Left renal pelvis (tissue), 4 donors: Measurements from ENCODE around the gene PLAC8. TPM values are rescaled to one million over a fixed set of nuclear protein-coding genes. Genes with fewer than 3 reads are reported as not detected.
"Not testable (repeated sequence)": the region's sequence is repeated elsewhere in the genome, so short reads cannot be mapped to it uniquely, and the experiment has no call there.

Experiments
- DNase-seq, 4 donors: peaks; one replicate each; pipeline ENCODE4 v3.0.0-alpha.2; 2013; ENCODE audit warnings: low read depth in 4 of 4, low spot score in 3 of 4
- polyA plus RNA-seq, 4 donors: library from polyadenylated mRNA; unstranded; fragments of 120-200 nt; gene quantifications; one replicate each; pipeline ENCODE4 v1.2.1, GENCODE V29; 2013; ENCODE audit not compliant: insufficient read length in 4 of 4

The PLAC8 gene
- polyA plus RNA-seq, 4 donors, result 1.9 to 3.3 (median 2.9) TPM

DNA sequence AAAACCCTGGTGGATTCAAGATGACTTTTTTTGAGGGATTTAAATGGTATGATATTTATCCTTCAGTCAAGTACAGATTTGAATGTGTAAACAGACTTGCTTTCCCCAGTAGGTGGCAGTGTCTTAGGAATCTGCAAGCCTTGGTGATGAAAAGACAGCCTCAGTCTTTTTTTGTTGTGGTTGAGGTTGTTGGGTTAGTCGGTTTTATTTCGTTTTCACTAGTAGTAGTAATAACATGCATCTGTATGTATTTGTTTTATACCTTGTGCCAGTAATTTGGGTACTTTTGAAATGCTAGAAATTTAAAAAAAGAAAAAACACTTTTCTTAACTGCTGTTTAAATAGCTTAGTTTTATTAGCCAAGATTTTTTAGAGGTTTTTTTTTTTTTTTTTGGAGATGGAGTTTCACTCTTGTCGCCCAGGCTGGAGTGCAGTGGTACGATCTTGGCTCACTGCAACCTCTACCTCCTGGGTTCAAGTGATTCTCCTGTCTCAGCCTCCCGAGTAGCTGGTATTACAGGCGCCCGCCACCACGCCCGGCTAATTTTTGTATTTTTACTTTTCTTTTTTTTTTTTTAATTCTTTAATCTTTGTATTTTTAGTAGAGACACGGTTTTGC lies 40.3 kb downstream of the PLAC8 start:
- peak in 3 of 4 donors; percentile 9 to 22 (median 12) for DNase-seq

GRCh38 chr4:83071116-83071515 lies 43.4 kb downstream of the PLAC8 start:
- DNase-seq, result no peak

DNA sequence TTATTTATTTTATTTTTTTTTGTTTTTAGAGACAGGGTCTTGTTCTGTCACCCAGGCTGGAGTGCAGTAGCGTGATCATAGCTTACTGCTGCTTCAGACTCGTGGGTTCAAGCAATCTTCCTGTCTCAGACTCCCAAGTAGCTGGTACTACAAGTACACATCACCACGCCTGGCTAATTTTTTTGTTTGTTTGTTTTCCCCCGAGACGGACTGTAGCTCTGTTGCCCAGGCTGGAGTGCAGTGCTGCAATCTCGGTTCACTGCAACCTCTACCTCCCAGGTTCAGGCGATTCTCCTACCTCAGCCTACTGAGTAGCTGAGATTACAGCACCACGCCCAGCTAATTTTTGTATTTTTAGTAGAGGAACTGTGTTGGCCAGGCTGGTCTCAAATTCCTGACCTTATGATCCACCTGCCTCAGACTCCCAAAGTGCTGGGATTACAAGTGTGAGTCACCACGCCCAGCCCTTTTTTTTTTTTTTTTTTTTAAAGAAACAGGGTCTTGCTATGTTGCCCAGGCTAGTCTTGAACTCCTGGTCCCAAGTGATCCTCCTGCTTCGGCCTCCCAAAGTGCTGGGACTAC lies 47.4 kb downstream of the PLAC8 start:
- DNase-seq, result no peak

DNA sequence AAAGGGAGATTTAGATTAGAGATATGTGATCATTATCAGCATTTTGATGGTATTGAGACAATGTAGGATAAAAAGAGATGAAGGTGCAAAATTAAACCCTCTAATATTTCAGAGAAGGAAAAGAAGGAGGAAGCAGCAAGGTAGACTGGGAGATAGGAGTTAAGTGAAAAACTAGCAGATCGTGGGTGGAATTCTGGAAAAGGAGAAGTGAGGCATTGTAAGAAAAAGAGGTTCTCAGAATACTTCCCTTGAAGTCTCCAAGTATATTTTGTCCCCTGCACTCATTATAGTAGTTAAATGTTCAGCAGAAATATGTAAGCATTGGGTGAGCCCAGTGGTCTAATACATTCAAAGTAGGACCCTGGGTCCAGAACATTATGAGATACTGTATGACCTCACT lies 49.3 kb downstream of the PLAC8 start:
- DNase-seq, result no peak

GRCh38 chr4:83062739-83063138 lies 51.8 kb downstream of the PLAC8 start:
- no peak for DNase-seq

GRCh38 chr4:83054928-83055327 lies 59.6 kb downstream of the PLAC8 start:
- DNase-seq, result no peak

GRCh38 chr4:83048781-83049180 lies 65.7 kb downstream of the PLAC8 start:
- not testable (repeated sequence) for DNase-seq

DNA sequence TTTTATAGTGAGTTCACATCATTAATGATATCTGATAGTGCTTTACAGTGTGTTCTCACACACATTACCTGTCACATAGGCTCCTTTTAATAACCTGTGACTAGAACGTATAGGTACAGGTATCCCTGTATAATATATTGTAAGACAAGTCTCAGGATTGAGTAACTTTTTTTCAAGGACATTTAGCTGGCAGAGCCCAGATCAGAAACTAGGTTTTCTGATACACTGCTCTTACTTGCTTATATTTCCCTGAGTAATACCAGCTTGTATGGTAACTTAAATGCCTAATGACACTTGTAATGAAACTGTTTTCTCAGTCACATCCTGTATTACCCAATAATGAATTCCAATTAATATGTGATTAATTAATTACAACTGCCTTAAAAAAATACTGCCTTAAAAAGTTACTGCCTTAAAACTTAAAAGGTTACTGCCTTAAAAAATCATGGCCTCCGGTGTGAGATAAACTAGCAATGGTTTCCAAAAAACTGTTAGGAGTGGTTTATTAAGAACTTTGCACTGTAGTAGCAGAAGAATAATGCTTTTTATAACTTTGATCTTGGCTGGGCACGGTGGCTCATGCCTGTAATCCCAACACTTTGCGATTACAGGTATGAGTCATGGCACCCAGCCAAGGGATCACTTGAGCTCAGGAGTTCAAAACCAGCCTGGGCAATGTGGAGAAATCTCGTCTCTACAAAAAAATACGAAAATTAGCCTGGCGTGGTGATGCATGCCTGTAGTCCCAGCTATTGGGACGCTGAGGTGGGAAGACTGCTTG lies 67.6 kb downstream of the PLAC8 start:
- no peak for DNase-seq

- no peak for DNase-seq
Measured at GRCh38 chr4:83043801-83044407, 70.6 kb downstream of the PLAC8 start.

DNA sequence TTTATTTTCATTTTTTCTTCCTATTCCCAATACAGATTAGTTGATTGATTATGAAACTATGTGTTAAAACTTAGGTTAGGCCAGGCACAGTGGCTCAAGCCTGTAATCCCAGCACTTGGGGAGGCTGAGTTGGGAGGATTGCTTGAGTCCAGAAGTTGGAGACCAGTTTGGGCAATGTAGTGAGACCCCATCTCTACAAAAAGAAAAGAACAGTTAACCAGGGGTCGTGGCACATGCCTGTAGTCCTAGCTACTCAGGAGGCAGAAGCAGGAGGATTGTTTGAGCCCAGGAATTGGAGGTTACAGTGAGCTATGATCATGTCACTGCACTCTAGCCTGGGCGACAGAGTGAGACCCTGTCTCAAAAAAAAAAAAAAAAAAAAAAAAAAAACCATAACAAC lies 71.4 kb downstream of the PLAC8 start:
- not testable (repeated sequence) for DNase-seq

- DNase-seq, result no peak
Measured at GRCh38 chr4:83040269-83040668, 74.3 kb downstream of the PLAC8 start.

Other genes starting within 250 kb of the PLAC8 start
- 100 to 1,000 TPM; 238 to 289 (median 252) TPM for gene SEC31A, start 223.6 kb downstream of the PLAC8 start, polyA plus RNA-seq
- 10 to 100 TPM in 3 of 4 donors, 1 to 10 TPM in 1; 6.8 to 12.0 (median 11.2) TPM for gene THAP9, start 214.0 kb downstream of the PLAC8 start, polyA plus RNA-seq
- gene LIN54, start 103.9 kb downstream of the PLAC8 start, polyA plus RNA-seq, result 10 to 100 TPM; 13.9 to 19.6 (median 16.1) TPM
- gene COPS4, start 79.5 kb downstream of the PLAC8 start, polyA plus RNA-seq, result 10 to 100 TPM; 70.4 to 96.1 (median 77.0) TPM
- 10 to 100 TPM; 14.3 to 18.3 (median 15.7) TPM for gene COQ2, start 170.1 kb upstream of the PLAC8 start, polyA plus RNA-seq
- 1 to 10 TPM in 2 of 4 donors, under 1 TPM in 2; 0.81 to 1.8 (median 1.1) TPM for gene HPSE, start 220.1 kb upstream of the PLAC8 start, polyA plus RNA-seq